OCI-LY7 (cell line): Measurements from ENCODE around the gene SGPL1. TPM values are rescaled to one million over a fixed set of nuclear protein-coding genes. Genes with fewer than 3 reads are reported as not detected.
A peak's percentile ranks its signal among the peaks of the same experiment; 100 is the strongest.

Experiments used
- BruUV-seq: library from RNA; stranded (reverse); fragments of 400-500 nt; replicated peaks from 2 replicates; lab custom pipeline; 2021; lab: Mats Ljungman, UMichigan
- CTCF ChIA-PET: fragments of 300-600 bp; sonication (Branson Sonifier 250); formaldehyde crosslinking; loops from one replicate; lab custom pipeline; 2022; ENCODE audit warnings: antibody characterized with exemption; ENCODE audit not compliant: unreplicated experiment; lab: Charles Lee
- POLR2A ChIA-PET: fragments of 300-600 bp; sonication (Branson Sonifier 250); formaldehyde crosslinking; loops from one replicate; lab custom pipeline; 2022; ENCODE audit warnings: antibody characterized with exemption; lab: Charles Lee
- DNase-seq: peaks from one replicate; pipeline ENCODE4 v3.0.0-alpha.2; 2015; ENCODE audit warnings: low spot score
- H2AFZ ChIP-seq: fragments of 200-600 bp; sonication (generic), shearing (Covaris generic); 2 replicates; pipeline ENCODE4 v1.6.1; 2014; ENCODE audit warnings: mild to moderate bottlenecking, antibody characterized with exemption, low read length, moderate library complexity
- H3K27ac ChIP-seq: fragments of 200-600 bp; sonication (generic); 2 replicates; pipeline ENCODE4 v1.5.1; 2014; ENCODE audit warnings: mixed run types, low read depth, mild to moderate bottlenecking, moderate library complexity, low read length, inconsistent platforms; ENCODE audit not compliant: poor library complexity, severe bottlenecking
- H3K36me3 ChIP-seq: fragments of 200-600 bp; sonication (generic); 2 replicates; pipeline ENCODE4 v1.6.1; 2014; ENCODE audit warnings: mild to moderate bottlenecking, antibody characterized with exemption, low read length, moderate library complexity, mixed read lengths; ENCODE audit not compliant: insufficient read depth
- H3K4me1 ChIP-seq: fragments of 200-600 bp; sonication (generic); 2 replicates; pipeline ENCODE4 v1.5.1; 2014; ENCODE audit warnings: mild to moderate bottlenecking, low read length; ENCODE audit not compliant: insufficient read depth, poor library complexity, severe bottlenecking
- H3K4me2 ChIP-seq: fragments of 200-600 bp; sonication (generic); 2 replicates; pipeline ENCODE4 v1.6.1; 2014; ENCODE audit warnings: mild to moderate bottlenecking, low read length
- H3K4me3 ChIP-seq: fragments of 200-600 bp; sonication (generic); 2 replicates; pipeline ENCODE4 v1.5.1; 2014; ENCODE audit warnings: mild to moderate bottlenecking, low read depth, low read length; ENCODE audit not compliant: poor library complexity, severe bottlenecking
- H3K79me2 ChIP-seq: fragments of 200-600 bp; sonication (generic); 2 replicates; pipeline ENCODE4 v1.6.1; 2016; ENCODE audit warnings: low read depth, mild to moderate bottlenecking, low read length, moderate library complexity, mixed read lengths; ENCODE audit not compliant: insufficient read depth
- H3K9me2 ChIP-seq: fragments of 200-600 bp; sonication (generic); 2 replicates; pipeline ENCODE4 v1.6.1; 2016; ENCODE audit warnings: mild to moderate bottlenecking, low read length, mixed read lengths; ENCODE audit not compliant: insufficient read depth
- H3K9me3 ChIP-seq: fragments of 200-600 bp; sonication (generic); 2 replicates; pipeline ENCODE4 v1.6.1; 2014; ENCODE audit warnings: mild to moderate bottlenecking, mixed run types, low read length, mixed read lengths
- H4K20me1 ChIP-seq: fragments of 200-600 bp; sonication (generic); 2 replicates; pipeline ENCODE4 v1.6.1; 2014; ENCODE audit warnings: mild to moderate bottlenecking, antibody characterized with exemption, low read length, moderate library complexity, mixed read lengths; ENCODE audit not compliant: insufficient read depth
- EZH2phosphoT487 ChIP-seq: fragments of 200-600 bp; sonication (generic); IDR thresholded peaks from 2 replicates; pipeline ENCODE4 v1.6.1; 2018; ENCODE audit warnings: low read depth, borderline replicate concordance, mild to moderate bottlenecking, mixed run types, antibody characterized with exemption, low read length, moderate library complexity, mixed read lengths
- intact Hi-C: fragments of 100-400 bp; cut with micrococcal nuclease; formaldehyde crosslinking; loops from one replicate; pipeline ENCODE4 v1.10.0; 2022; ENCODE audit not compliant: unreplicated experiment
- total RNA-seq, 2 experiments: library from RNA; depleted of rRNA in 1 of 2; stranded (reverse); fragments of >200 nt in 1 of 2; shearing (Covaris generic) in 1 of 2; gene quantifications; 2 replicates each; pipeline ENCODE4 v1.2.3, GENCODE V29; 2014 to 2022
- TF ChIP-seq, protein P1 (sequence below): fragments of 200-600 bp; sonication (generic); conservative IDR thresholded peaks from 2 replicates; pipeline ENCODE4 v1.5.1; 2014; ENCODE audit warnings: mild to moderate bottlenecking, antibody characterized with exemption, low read length, moderate library complexity, mixed read lengths

SGPL1 gene
- total RNA-seq, 2 experiments from 2014 or later: 11.7 to 25.1 TPM

DNA sequence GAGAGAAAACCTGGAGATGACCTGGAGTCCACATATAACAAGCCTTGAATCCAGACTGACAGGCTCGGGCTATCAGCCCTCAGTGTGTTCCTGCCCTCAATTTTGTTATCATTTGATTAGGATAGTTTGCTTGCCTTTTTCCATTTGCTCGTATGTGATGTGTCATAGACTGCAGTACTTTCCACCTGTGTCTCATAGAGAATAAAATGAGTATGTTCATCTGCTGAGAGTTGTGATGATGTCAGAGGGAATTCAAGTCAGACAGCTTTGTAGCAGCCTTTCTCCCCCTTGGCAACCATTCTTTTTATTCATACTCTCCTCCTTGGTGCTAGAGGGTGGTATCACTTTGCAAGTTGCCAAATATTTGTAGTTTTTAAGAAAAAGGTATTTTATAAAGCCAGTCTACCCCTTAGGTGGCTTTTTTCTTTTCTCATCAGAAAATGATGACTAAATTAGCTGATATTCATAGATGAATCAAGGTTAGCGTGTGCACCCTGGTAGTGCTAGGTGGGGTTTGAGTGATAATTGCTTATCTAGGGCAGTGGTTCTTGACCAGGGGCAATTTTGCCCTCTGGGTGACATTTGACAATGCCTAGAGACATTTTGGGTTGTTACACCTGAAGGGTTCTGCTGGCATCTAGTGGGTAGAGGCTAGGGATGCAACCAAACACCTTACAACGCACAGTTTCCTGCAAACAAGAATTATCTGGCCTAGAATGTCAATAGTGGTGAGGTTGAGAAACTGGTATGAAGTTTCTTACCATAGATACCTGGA, 5.4 kb downstream of the SGPL1 start:
- Histone ChIP-seq H4K20me1 (no peaks in the 10 kb centered on the region), H3K79me2 (no peaks in the 10 kb centered on the region), H3K9me3 (no peaks in the 10 kb centered on the region), H3K27ac (no peak overlapping the region), H2AFZ (no peak overlapping the region), H3K4me1 (peaks cover 4% of the 10 kb centered on the region), H3K9me2 (no peaks in the 10 kb centered on the region), H3K36me3 (peaks cover 6% of the 10 kb centered on the region; the same call in 1 of the 2 replicates), H3K4me2 (no peak overlapping the region), H3K4me3 (no peak overlapping the region)
- intact Hi-C loops: no loop called here
- CTCF ChIA-PET: no interaction called here
- DNase-seq: peak; percentile 11
- no peak for TF ChIP-seq EZH2phosphoT487
- TF ChIP-seq, protein P1, sequence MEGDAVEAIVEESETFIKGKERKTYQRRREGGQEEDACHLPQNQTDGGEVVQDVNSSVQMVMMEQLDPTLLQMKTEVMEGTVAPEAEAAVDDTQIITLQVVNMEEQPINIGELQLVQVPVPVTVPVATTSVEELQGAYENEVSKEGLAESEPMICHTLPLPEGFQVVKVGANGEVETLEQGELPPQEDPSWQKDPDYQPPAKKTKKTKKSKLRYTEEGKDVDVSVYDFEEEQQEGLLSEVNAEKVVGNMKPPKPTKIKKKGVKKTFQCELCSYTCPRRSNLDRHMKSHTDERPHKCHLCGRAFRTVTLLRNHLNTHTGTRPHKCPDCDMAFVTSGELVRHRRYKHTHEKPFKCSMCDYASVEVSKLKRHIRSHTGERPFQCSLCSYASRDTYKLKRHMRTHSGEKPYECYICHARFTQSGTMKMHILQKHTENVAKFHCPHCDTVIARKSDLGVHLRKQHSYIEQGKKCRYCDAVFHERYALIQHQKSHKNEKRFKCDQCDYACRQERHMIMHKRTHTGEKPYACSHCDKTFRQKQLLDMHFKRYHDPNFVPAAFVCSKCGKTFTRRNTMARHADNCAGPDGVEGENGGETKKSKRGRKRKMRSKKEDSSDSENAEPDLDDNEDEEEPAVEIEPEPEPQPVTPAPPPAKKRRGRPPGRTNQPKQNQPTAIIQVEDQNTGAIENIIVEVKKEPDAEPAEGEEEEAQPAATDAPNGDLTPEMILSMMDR: peak; percentile 37; the same call in 1 of the 2 replicates
- no TSS peak for BruUV-seq
- POLR2A ChIA-PET: interaction anchor here (0.7 kb wide), 1 partner anchor 288 kb away, joined by 3 read pairs; no protein-coding TSS in a partner anchor

- Histone ChIP-seq H2AFZ (no peak overlapping the region), H3K4me1 (no peaks in the 10 kb centered on the region), H3K36me3 (peaks cover 6% of the 10 kb centered on the region; the same call in 1 of the 2 replicates), H3K9me3 (no peaks in the 10 kb centered on the region), H4K20me1 (no peaks in the 10 kb centered on the region), H3K4me2 (no peak overlapping the region), H3K27ac (no peak overlapping the region), H3K9me2 (no peaks in the 10 kb centered on the region), H3K4me3 (no peak overlapping the region), H3K79me2 (no peaks in the 10 kb centered on the region)
- no peak for DNase-seq
- intact Hi-C loops: no loop called here
- TF ChIP-seq, protein P1: no peak
- no peak for TF ChIP-seq EZH2phosphoT487
- POLR2A ChIA-PET: no interaction called here
- BruUV-seq: no TSS peak
- CTCF ChIA-PET: no interaction called here
Observed at GRCh38 chr10:70822076-70822820, 6.5 kb downstream of the SGPL1 start.
